Panc1 (cell line): ENCODE measurements around the gene UACA. TPM values are rescaled to one million over a fixed set of nuclear protein-coding genes. Genes with fewer than 3 reads are reported as not detected.
A peak's percentile ranks its signal among the peaks of the same experiment; 100 is the strongest.

Experiments
- ATAC-seq: fragments of 200-7000 bp; cut with Tn5 transposase; 2 replicates; pipeline ENCODE4 v1.9.1; 2020; ENCODE audit warnings: mild to moderate bottlenecking, moderate library complexity
- BruUV-seq: library from RNA; stranded (reverse); fragments of 400-500 nt; replicated peaks from 2 replicates; lab custom pipeline; 2021; lab: Mats Ljungman, UMichigan
- CTCF ChIA-PET: fragments of 300-600 bp; sonication (Branson Sonifier 250); formaldehyde crosslinking; loops from one replicate; lab custom pipeline; 2022; ENCODE audit warnings: antibody characterized with exemption; lab: Charles Lee
- POLR2A ChIA-PET: fragments of 300-600 bp; sonication (Branson Sonifier 250); formaldehyde crosslinking; loops from one replicate; lab custom pipeline; 2022; ENCODE audit warnings: antibody characterized with exemption; lab: Charles Lee
- DNase-seq: peaks from one replicate; pipeline ENCODE4 v3.0.0-alpha.2; 2010; ENCODE audit warnings: low read depth, low spot score
- H3K27ac ChIP-seq: 2 replicates; pipeline ENCODE4 v1.5.1; 2011; ENCODE audit warnings: mild to moderate bottlenecking, low read length, inconsistent platforms
- H3K27me3 ChIP-seq: fragments of 200-500 bp; sonication (Bioruptor generic); 2 replicates; pipeline ENCODE4 v1.6.0; 2014; ENCODE audit warnings: low read length, inconsistent platforms; ENCODE audit not compliant: control insufficient read depth, insufficient read depth
- H3K36me3 ChIP-seq: fragments of 200-500 bp; sonication (Bioruptor generic); 2 replicates; pipeline ENCODE4 v1.5.1; 2014; ENCODE audit warnings: inconsistent platforms, mild to moderate bottlenecking, low read length, moderate library complexity; ENCODE audit not compliant: control insufficient read depth, insufficient read depth
- H3K4me1 ChIP-seq: 2 replicates; pipeline ENCODE4 v1.5.1; 2011; ENCODE audit warnings: inconsistent platforms, mild to moderate bottlenecking, low read length, moderate library complexity; ENCODE audit not compliant: control insufficient read depth, insufficient read depth
- H3K4me3 ChIP-seq, 2 experiments: 2 replicates each; pipeline ENCODE4 v1.5.1; 2011 to 2012; ENCODE audit warnings: low read depth in 2 of 2, low read length in 2 of 2, mild to moderate bottlenecking in 2 of 2, inconsistent platforms in 1 of 2, moderate library complexity in 1 of 2
- H3K9me3 ChIP-seq: fragments of 200-500 bp; sonication (Bioruptor generic); 2 replicates; pipeline ENCODE4 v1.5.1; 2014; ENCODE audit warnings: low read depth, mild to moderate bottlenecking, inconsistent platforms, low read length, moderate library complexity; ENCODE audit not compliant: control insufficient read depth, insufficient read depth
- CTCF ChIP-seq: fragments of 450-650 bp; IDR thresholded peaks from 2 replicates; pipeline ENCODE4 v1.5.1; 2017; ENCODE audit warnings: mild to moderate bottlenecking
- POLR2AphosphoS5 ChIP-seq: IDR thresholded peaks from 2 replicates; pipeline ENCODE4 v1.6.1; 2012; ENCODE audit warnings: mild to moderate bottlenecking, low read depth, low read length, moderate library complexity
- SIN3A ChIP-seq: IDR thresholded peaks from 2 replicates; pipeline ENCODE4 v1.6.1; 2012; ENCODE audit warnings: low read depth, mild to moderate bottlenecking, low read length, moderate library complexity, borderline replicate concordance; ENCODE audit not compliant: insufficient read depth
- TCF7L2 ChIP-seq: IDR thresholded peaks from 2 replicates; pipeline ENCODE4 v1.6.1; 2011; ENCODE audit warnings: mild to moderate bottlenecking, low read depth, low read length, inconsistent platforms
- in situ Hi-C: cut with HindIII; loops from 2 replicates; pipeline ENCODE4 v1.10.0; 2016; ENCODE audit warnings: low sequenced_read_pairs, low pct_unique_long_range_greater_than_20kb
- intact Hi-C: fragments of 100-400 bp; cut with micrococcal nuclease; formaldehyde crosslinking; loops from one replicate; pipeline ENCODE4 v1.10.0; 2022; ENCODE audit not compliant: unreplicated experiment
- total RNA-seq: library from RNA; stranded (reverse); gene quantifications from one replicate; pipeline ENCODE4 v1.2.1, GENCODE V29; 2021; ENCODE audit not compliant: unreplicated experiment
- TF ChIP-seq, protein P1 (sequence below), 2 experiments: IDR thresholded peaks; 2 replicates each; pipeline ENCODE4 v1.6.1; 2011 to 2012; ENCODE audit warnings: low read depth in 2 of 2, control low read depth in 1 of 2, low read length in 1 of 2, mild to moderate bottlenecking in 1 of 2, moderate library complexity in 1 of 2; ENCODE audit not compliant: insufficient read depth in 1 of 2

UACA gene
- total RNA-seq, 1 experiment from 2014 or later = 303 TPM

GRCh38 chr15:70698426-70698825 lies 64.9 kb downstream of the UACA start:
- Histone ChIP-seq H3K4me3 (no peak overlapping the region), H3K27ac (peak overlapping the region; percentile 94), H3K4me1 (peaks cover 68% of the 10 kb centered on the region), H3K27me3 (no peaks in the 10 kb centered on the region), H3K36me3 (peaks cover 34% of the 10 kb centered on the region), H3K9me3 (no peaks in the 10 kb centered on the region)
- TF ChIP-seq, protein P1, sequence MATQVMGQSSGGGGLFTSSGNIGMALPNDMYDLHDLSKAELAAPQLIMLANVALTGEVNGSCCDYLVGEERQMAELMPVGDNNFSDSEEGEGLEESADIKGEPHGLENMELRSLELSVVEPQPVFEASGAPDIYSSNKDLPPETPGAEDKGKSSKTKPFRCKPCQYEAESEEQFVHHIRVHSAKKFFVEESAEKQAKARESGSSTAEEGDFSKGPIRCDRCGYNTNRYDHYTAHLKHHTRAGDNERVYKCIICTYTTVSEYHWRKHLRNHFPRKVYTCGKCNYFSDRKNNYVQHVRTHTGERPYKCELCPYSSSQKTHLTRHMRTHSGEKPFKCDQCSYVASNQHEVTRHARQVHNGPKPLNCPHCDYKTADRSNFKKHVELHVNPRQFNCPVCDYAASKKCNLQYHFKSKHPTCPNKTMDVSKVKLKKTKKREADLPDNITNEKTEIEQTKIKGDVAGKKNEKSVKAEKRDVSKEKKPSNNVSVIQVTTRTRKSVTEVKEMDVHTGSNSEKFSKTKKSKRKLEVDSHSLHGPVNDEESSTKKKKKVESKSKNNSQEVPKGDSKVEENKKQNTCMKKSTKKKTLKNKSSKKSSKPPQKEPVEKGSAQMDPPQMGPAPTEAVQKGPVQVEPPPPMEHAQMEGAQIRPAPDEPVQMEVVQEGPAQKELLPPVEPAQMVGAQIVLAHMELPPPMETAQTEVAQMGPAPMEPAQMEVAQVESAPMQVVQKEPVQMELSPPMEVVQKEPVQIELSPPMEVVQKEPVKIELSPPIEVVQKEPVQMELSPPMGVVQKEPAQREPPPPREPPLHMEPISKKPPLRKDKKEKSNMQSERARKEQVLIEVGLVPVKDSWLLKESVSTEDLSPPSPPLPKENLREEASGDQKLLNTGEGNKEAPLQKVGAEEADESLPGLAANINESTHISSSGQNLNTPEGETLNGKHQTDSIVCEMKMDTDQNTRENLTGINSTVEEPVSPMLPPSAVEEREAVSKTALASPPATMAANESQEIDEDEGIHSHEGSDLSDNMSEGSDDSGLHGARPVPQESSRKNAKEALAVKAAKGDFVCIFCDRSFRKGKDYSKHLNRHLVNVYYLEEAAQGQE (IDR thresholded peaks at IDR 0.05; ENCODE audit: insufficient read depth in 1 of 2, low read depth in 2 of 2, low read length in 1 of 2) = no peak
- TF ChIP-seq POLR2AphosphoS5 (no peak), TCF7L2 (no peak), SIN3A (no peak), CTCF (no peak)
- no peak for DNase-seq
- BruUV-seq = no TSS peak
- no peak for ATAC-seq
- intact Hi-C loops = no loop called here
- ChIA-PET POLR2A (no interaction called here), CTCF (no interaction called here)
- in situ Hi-C loops = no loop called here

DNA sequence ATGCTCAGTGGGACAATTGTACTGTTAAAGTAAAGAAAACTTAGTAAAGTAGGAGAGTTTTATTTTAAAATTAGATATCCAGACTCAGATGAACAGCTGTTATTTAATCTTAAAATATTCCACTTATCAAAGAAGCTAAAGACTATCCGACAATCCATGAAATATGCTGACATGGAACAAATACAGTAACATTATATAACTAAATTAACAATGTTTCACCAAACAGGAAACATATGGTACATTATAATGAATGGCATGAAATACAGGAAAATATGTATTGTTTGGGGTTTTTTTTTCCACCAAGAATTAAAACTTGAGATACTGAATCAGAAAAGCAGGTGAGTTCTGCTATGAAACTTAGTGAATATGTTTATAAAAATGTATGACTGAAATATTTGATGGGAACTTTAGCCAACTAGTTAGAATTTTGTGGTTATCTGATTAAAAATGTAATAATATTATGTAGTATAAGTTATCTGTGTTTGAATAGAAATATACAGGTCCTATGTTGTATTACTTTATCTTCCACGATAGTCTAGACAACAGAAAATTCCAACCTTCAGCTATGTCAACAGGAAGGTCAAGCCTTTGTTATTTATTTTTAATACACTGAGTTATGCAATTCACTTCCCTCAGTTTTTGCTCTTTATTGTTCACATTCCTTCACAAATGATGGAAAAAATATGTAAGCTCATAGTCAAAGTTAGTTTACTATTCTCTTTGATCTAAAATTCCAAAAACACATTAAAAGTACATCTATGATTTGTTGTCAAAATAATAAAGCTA lies 72.7 kb downstream of the UACA start:
- ATAC-seq (no peak), DNase-seq (no peak)
- TF ChIP-seq SIN3A (no peak), TCF7L2 (no peak), POLR2AphosphoS5 (no peak), CTCF (no peak)
- TF ChIP-seq, protein P1 (IDR thresholded peaks at IDR 0.05; ENCODE audit: insufficient read depth in 1 of 2, low read depth in 2 of 2, low read length in 1 of 2) = no peak
- Histone ChIP-seq H3K27me3 (no peaks in the 10 kb centered on the region), H3K9me3 (no peaks in the 10 kb centered on the region), H3K4me1 (peaks cover 29% of the 10 kb centered on the region), H3K4me3 (no peak overlapping the region), H3K27ac (peak overlapping the region; percentile 53; the same call in 1 of the 2 replicates), H3K36me3 (peaks cover 54% of the 10 kb centered on the region)
- intact Hi-C loops = no loop called here
- ChIA-PET CTCF (no interaction called here), POLR2A (interaction anchor here (1.0 kb wide), 1 partner anchor 1125 kb away, joined by 3 read pairs; no protein-coding TSS in a partner anchor)
- in situ Hi-C loops = no loop called here
- TSS peak; percentile 1 for BruUV-seq
